ENCODE measurements around the gene SLCO4A1.

SLCO4A1 gene

GRCh38 chr20:62636446-62636845 is 5.9 kb upstream of the SLCO4A1 start:
- no peak for DNase-seq

GRCh38 chr20:62637110-62637509 is 5.2 kb upstream of the SLCO4A1 start:
- no peak for DNase-seq

- no peak for DNase-seq
These were observed 4.7 kb upstream of the SLCO4A1 start for GRCh38 chr20:62637521-62638054.

DNA sequence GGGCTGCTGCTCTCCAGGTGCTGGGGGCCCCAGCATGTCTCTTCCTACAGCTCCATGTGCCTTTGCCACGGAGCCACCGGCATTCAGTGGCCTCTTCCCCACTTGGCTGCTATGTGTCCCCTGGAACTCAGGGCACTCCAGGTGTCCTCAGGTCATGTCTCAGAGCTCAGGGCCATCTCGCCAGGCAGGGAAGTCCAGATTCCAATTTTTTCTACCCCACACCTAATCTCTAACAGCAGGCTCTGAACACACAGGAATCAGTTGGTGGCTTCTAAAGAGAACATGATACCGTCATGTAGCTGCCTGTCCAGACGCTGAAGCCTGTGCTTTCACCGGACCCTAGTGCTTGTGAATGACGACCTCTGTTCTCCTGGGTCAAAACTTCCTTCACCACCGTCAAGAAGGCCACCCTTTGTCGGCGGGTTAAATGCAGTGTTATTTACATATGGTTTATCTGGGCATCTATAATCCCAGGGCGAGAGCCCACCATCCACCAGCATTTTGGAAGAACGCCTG is 4.2 kb upstream of the SLCO4A1 start:
- no peak for DNase-seq

DNA sequence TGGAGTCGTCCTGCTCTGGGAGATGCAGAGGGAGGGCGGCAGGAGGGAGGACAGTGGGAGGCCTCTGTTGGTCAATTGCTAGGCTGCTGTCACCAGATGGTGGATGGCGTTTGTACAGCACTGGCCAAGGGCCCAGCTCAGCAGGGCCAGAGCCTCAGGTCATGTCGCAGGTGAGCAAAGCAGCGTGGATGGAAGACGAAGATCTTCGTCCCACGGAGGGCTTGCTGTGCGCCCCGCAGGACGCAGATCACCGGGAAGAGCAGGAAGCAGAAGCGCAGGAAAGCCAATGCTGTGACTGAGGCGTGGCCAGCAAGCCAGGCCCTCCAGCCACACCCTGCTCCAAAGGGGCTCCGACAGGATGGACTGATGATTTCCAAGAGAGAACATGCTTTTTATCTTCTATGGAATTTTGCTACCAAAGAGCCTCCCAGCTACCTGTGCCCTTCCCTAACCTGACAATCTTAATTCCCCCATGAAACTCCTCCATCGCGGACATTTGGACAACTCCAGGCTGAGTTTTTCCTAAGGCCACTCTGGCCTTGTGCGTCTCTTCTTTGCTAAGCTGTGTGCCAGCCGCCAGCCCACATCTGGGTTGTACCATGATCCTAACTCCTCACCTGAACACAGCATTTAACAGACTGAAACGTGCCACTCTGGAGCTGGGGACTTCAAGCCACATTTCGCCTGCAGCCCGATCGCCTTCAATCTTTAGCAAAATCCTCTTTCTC is 3.5 kb upstream of the SLCO4A1 start:
- no peak for DNase-seq

DNA sequence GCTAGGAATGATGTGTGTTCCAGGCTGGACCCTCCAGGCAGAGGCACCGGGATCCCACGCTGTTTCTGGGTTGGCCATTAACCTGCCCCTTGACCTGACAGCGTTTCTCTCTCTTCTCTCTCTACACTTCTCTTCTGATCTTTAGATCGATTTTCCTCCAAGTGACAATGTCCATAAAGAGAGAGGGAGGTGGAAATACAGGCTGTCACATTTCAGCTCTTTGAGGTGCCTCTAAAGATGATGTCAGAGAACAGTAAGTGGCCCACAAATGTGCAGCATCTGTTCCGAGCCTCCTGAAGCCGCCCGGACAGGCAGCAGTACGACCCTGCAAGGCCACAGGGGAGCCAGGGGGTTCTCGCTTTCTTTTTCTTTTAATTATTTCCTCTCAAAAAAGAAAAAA is 2.5 kb upstream of the SLCO4A1 start:
- no peak for DNase-seq

DNA sequence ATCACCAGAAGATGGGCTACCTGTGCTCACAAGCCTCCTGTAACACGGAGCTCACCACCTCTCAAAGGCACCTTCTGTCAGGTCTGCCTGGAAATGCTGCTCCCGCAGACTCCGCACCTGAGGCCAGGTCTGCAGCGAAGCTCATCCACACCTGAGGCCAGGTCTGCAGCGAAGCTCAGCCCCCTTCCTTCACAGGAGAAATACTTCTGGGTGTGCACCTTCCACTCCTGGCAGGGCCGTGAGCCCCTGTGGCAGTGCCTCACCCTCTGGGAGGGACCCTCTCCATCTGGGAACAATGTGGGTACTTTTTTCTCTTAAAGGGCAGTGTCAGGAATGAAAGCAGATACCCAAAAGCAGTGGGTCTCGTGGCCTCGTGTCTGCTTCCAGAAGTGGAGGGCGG is 1.4 kb upstream of the SLCO4A1 start:
- no peak for DNase-seq

DNA sequence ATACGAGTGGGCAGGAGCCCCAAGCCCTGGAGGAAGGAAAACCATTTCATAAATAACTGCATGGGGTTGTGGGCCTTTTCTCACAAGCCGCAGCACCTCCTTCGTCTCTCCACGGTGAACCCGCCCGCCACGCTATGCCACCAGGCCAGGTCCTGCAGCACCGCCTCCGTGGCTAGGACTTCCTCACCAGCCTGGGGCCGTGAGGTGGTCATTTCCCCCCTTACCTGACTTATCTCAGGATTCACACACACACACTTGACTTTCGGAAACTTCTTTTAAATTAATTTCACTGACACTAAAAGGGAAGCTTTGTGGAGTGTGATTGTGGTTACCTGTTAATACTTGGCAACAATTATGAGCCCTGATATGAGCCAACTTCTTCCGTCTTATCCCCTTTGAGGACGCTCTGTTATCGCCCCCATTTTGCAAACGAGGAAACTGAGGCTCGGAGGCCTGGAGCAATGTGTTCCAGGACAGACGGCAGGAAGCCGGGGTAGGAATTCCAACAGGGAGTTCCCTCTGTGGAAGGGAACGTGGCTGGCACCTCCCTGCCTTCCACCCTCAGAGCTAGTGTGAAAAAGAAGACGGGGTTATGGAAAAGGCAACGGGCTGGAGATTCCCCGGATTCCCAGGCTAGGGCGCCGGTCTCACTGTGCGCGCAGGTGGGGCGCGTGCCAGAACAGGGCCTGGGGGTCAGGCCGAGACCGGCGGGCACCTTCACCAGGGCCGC is 817 bp upstream of the SLCO4A1 start:
- no peak for DNase-seq

DNA sequence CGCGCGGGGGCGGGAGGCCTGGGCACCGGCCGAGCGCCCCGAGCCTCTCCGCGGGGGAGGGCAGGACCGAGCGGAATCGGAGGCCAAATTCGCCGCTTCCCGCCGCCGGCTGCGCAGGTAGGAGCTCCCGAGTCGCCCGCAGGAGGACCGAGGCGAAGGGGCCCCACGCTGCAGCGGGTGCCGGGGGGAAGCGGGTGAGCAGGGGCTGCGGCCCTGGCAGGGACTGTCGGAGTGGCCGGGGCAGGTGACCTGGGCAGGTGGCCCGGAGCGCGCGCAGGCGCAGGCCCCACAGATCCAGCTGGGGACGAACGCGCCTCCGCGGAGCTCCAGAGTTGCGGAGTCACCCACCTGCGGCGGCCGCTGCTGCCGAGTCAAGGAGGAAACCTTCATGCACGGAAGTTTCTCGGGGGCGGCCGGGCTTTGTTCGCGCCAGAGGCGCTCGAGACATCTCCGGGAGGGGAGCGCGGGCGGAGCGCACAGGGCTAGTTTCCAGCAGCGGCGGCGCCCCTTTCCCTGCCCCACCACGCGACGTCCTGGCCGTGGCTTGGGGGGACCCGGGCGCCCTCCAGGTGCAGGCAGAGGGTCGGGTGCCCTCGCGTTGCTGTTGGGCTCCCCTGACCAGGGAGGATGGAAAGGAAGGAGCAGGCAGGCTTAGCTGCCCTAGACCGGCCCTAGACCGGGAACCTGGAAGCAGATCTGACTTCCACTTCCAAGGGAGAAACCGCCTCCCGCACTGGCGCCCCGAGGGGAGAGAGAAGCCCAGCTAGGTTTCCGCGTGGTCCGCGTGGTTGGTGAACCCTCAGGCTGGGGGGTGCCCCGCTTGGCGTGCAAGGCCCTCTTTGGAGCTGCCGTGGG is 590 bp downstream of the SLCO4A1 start:
- peak in 19 of 58 donors; percentile 9 to 60 (median 35) for DNase-seq

DNA sequence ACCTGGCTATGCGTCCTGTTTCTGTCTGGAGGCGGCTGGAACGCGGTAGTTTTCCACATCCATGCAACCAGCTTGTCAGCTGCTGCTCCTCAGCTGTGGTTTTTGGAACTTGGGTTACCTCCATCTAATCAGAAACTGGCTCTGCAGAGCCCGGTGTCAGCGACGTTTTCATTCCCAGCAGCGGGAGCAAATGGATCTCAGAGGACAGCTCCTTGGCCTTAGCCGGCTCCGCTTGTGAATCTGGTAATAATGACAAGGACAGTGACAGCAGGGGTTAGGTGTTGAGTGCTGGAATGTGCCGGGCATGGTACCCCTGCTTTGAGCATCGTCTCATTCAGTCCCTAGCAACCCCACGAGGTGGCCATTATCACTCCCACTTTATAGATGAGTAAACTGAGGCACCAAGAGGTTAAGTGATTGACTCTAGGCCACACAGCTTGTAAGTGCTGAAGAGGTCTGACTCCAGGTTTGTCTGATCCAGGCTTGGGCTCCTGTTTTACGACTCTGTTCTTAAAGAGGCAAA is 1.3 kb downstream of the SLCO4A1 start:
- peak in 15 of 58 donors; percentile 5 to 60 (median 32) for DNase-seq

DNA sequence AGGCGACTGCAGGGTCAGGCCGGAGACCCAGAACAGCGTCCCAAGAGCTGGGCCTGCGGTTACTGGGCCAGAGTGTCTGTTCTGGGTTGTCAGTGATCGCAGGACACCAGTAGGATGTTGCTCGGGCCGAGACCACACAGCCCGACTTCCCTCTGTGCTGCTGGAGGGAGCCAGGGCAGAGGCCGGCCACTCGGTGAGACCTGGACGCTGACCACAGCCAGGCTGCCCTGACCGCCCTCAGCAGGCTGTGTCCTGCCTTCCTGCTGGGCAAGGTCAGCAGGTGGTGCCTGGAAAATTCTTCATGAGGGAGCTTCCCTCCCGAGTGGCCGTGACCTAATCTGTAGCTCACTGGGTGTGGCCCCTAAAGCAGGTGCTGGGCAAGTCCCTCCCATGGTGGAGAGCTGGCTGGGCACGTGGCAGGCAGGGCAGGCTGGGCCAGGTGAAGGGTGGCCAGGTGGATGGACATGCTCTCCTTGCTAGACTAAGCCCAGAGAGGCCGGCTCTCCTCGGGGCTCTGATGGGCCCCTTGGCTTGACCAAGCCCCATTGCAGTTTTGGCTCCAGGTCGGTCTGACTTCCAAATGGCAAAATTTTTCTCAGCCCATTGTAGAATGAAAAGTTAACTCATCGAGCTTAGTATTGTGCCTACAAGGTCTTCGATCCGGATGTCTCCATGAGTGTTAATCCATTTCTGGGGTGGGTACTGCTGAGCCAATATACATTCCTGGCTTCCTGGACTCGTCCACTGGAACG is 1.9 kb downstream of the SLCO4A1 start:
- no peak for DNase-seq

- DNase-seq: no peak
These were observed 2.6 kb downstream of the SLCO4A1 start for GRCh38 chr20:62644802-62645496.

GRCh38 chr20:62645613-62646012 is 3.3 kb downstream of the SLCO4A1 start:
- no peak for DNase-seq

- no peak for DNase-seq
These were observed 4.7 kb downstream of the SLCO4A1 start for GRCh38 chr20:62646851-62647520.

DNA sequence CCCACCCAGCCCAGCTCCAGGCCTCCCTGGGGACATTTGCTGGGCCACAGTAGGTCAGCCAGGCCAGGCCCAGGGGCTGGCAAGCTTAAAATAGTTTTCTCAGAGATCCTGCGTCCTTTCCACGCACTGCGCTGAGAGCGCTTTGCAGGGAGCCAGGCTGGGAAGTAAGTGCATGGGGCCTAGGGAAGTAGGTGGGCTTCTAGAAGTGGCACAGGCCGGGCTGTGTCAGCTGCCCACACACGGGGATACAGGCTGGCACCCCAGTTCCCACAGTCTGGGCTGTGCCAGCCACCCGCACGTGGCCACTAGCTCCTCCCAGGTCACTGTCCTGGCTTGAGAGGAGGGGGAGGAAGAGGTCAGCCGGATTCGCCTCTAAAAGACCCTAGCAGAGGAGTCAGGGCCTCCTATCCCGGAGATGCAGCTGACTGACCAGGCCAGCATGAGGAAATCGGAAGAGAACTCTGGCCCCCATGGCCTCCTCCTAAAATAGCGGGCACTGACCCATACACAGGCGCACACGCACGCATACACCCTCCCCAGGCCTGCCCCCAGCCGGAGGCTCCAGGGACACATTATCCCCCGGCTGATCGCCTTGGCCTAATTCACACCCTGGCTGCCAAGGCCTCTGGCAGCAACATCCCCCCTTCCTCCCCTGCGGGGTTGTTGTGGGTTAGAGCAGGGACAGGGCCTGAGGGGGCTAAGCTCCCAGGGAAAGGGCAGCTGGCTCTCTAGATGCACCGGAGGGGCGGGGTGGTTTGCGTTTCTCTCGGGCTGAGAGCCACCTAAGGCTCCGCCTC is 5.4 kb downstream of the SLCO4A1 start:
- peak in 18 of 58 donors; percentile 10 to 70 (median 33) for DNase-seq

DNA sequence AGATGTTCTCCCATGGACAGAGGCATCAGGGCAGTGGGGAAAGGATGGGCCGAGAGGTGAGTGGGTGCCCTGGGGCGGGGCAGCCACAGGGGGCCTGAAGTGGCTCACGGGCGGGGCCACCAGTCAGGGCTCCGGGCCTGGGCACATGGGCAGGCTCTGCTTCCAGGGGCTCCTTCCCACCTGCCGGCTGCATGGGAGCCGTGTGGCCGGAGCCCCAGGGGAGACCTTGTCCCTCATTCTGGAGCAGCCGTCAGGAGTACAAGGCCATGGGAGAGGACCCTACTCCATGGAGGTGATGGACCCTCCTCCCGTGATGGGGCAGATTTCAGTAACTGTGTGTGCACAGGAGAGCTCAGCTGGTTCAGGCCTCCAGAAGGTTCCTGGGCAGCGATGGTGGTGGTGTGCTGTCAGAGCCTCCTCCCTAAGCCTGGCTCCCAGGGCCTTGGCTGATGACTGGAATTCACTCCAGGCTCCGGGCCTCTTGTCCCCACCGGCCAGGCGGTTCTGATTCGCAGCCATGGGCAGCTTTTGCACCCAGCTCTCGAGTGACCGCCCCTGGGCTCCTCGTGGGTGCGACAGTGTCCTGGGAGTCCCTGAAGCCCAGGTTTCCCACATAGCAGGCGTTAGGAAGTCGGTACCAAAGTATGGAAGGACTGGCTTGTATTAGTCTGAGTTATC is 6.2 kb downstream of the SLCO4A1 start:
- no peak for DNase-seq

GRCh38 chr20:62649140-62649539 is 6.8 kb downstream of the SLCO4A1 start:
- DNase-seq: no peak

All from anterior cingulate cortex (tissue), 58 donors.